Neural cell (in vitro differentiated cells): ENCODE data around the gene SMARCA4. TPM values are rescaled to one million over a fixed set of nuclear protein-coding genes. Genes with fewer than 3 reads are reported as not detected.

Experiments used
- H2AFZ ChIP-seq: fragments of 200-600, 300-800 bp; sonication (generic), shearing (Covaris generic); 2 replicates; pipeline ENCODE4 v1.6.0; 2014; ENCODE audit warnings: low read depth, mild to moderate bottlenecking, antibody characterized with exemption, low read length, moderate library complexity
- H3F3A ChIP-seq: fragments of 200-600 bp; shearing (Covaris generic); 2 replicates; pipeline ENCODE4 v1.6.1; 2016; ENCODE audit warnings: mild to moderate bottlenecking, moderate library complexity, mixed read lengths, antibody characterized with exemption, low read length; ENCODE audit not compliant: insufficient read depth, poor library complexity, severe bottlenecking
- H3K27ac ChIP-seq: fragments of 200-600, 300-800 bp; sonication (generic), shearing (Covaris generic); 2 replicates; pipeline ENCODE4 v1.5.1; 2014; ENCODE audit warnings: mild to moderate bottlenecking, low read length, moderate library complexity
- H3K27me3 ChIP-seq: fragments of 300-800, 200-600 bp; sonication (generic), shearing (Covaris generic); 2 replicates; pipeline ENCODE4 v1.6.0; 2014; ENCODE audit warnings: mild to moderate bottlenecking, low read depth, low read length, moderate library complexity; ENCODE audit not compliant: insufficient read depth
- H3K36me3 ChIP-seq: fragments of 300-800, 200-600 bp; sonication (generic), shearing (Covaris generic); 2 replicates; pipeline ENCODE4 v1.5.1; 2014; ENCODE audit warnings: mild to moderate bottlenecking, antibody characterized with exemption, low read length, moderate library complexity; ENCODE audit not compliant: insufficient read depth
- H3K4me2 ChIP-seq: fragments of 300-800, 200-600 bp; sonication (generic), shearing (Covaris generic); 2 replicates; pipeline ENCODE4 v1.6.0; 2014; ENCODE audit warnings: mild to moderate bottlenecking, low read length
- H3K4me3 ChIP-seq: fragments of 300-800, 200-600 bp; sonication (generic), shearing (Covaris generic); 2 replicates; pipeline ENCODE4 v1.5.1; 2014; ENCODE audit warnings: mild to moderate bottlenecking, low read length, moderate library complexity
- H3K79me2 ChIP-seq: fragments of 200-600 bp; shearing (Covaris generic); replicated peaks from 2 replicates; pipeline ENCODE4 v1.6.0; 2014; ENCODE audit warnings: mild to moderate bottlenecking, low read length, moderate library complexity; ENCODE audit not compliant: insufficient read depth
- H3K9ac ChIP-seq: fragments of 300-800, 200-600 bp; sonication (generic), shearing (Covaris generic); 2 replicates; pipeline ENCODE4 v1.6.1; 2016; ENCODE audit warnings: mild to moderate bottlenecking, low read length, mixed read lengths
- H3K9me2 ChIP-seq: fragments of 200-600 bp; shearing (Covaris generic); 2 replicates; pipeline ENCODE4 v1.6.1; 2016; ENCODE audit warnings: mild to moderate bottlenecking, low read length, mixed read lengths; ENCODE audit not compliant: insufficient read depth
- H3K9me3 ChIP-seq: fragments of 200-600, 300-800 bp; sonication (generic), shearing (Covaris generic); 2 replicates; pipeline ENCODE4 v1.6.1; 2016; ENCODE audit warnings: mild to moderate bottlenecking, mixed run types, low read length, moderate library complexity, mixed read lengths
- H4K20me1 ChIP-seq: fragments of 200-600 bp; shearing (Covaris generic); 2 replicates; pipeline ENCODE4 v1.6.1; 2016; ENCODE audit warnings: mild to moderate bottlenecking, mixed run types; ENCODE audit not compliant: insufficient read depth
- EP300 ChIP-seq: fragments of 450-650 bp; conservative IDR thresholded peaks from 2 replicates; pipeline ENCODE4 v1.6.1; 2014; ENCODE audit warnings: antibody characterized with exemption, mild to moderate bottlenecking, moderate library complexity; ENCODE audit not compliant: poor library complexity, severe bottlenecking
- EZH2 ChIP-seq: fragments of 200-600, 300-800 bp; shearing (Covaris generic), sonication (generic); IDR thresholded peaks from 2 replicates; pipeline ENCODE4 v1.6.1; 2014; ENCODE audit warnings: antibody characterized with exemption, low read length, borderline replicate concordance, mild to moderate bottlenecking; ENCODE audit not compliant: insufficient read depth, poor library complexity, severe bottlenecking
- MXI1 ChIP-seq: fragments of 450-650 bp; conservative IDR thresholded peaks from 2 replicates; pipeline ENCODE4 v1.6.1; 2014; ENCODE audit warnings: antibody characterized with exemption, mild to moderate bottlenecking; ENCODE audit not compliant: poor library complexity, severe bottlenecking
- POLR2AphosphoS5 ChIP-seq: IDR thresholded peaks from 2 replicates; pipeline ENCODE4 v1.6.1; 2012
- RAD21 ChIP-seq: fragments of 450-650 bp; conservative IDR thresholded peaks from 2 replicates; pipeline ENCODE4 v1.6.1; 2014; ENCODE audit warnings: antibody characterized with exemption, mild to moderate bottlenecking, moderate library complexity
- SMC3 ChIP-seq: fragments of 450-650 bp; conservative IDR thresholded peaks from 2 replicates; pipeline ENCODE4 v1.6.1; 2014; ENCODE audit warnings: antibody characterized with exemption, mild to moderate bottlenecking, moderate library complexity; ENCODE audit not compliant: poor library complexity
- TAF1 ChIP-seq: IDR thresholded peaks from 2 replicates; pipeline ENCODE4 v1.6.1; 2012; ENCODE audit warnings: low read depth
- polyA plus RNA-seq: library from polyadenylated mRNA; depleted of rRNA; stranded (reverse); fragments of >200 nt; gene quantifications from 2 replicates; pipeline ENCODE4 v1.2.3, GENCODE V29; 2014
- TF ChIP-seq, protein P1 (sequence below): fragments of 450-650 bp; IDR thresholded peaks from 2 replicates; pipeline ENCODE4 v1.5.1; 2014; ENCODE audit warnings: antibody characterized with exemption, mild to moderate bottlenecking, moderate library complexity; ENCODE audit not compliant: poor library complexity, severe bottlenecking
- TF ChIP-seq, protein P2 (sequence below): IDR thresholded peaks from 2 replicates; pipeline ENCODE4 v1.6.1; 2012; ENCODE audit warnings: borderline replicate concordance

Gene SMARCA4
- polyA plus RNA-seq, 1 donor from 2014 or later, result 97.3 TPM

DNA sequence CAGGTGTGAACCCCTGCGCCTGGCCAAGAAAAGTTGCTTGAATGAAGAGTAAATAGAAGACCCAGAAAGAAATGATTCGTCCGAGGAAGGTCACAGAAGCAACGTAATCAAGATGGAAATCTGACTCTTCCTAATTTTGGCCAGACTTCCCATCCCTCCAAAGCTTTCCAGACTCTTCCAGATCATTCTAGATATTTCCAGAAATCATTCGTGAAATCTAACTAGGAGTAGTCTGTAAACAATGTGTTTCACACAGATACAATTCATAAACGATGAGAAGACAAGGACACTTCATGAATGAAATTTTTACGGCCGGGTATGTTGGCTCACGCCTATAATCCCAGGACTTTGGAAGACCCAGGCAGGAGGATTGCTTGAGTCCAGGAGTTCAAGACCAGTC is 119.2 kb downstream of the SMARCA4 start:
- H3K27me3 ChIP-seq, result no peaks in the 10 kb centered on the region
- no peak overlapping the region for H3K27ac ChIP-seq
- H3K9me3 ChIP-seq, result no peaks in the 10 kb centered on the region
- no peak overlapping the region for H3K4me2 ChIP-seq
- H3K9ac ChIP-seq, result no peak overlapping the region
- H4K20me1 ChIP-seq, result no peaks in the 10 kb centered on the region
- no peaks in the 10 kb centered on the region for H3F3A ChIP-seq
- H3K79me2 ChIP-seq, result no peaks in the 10 kb centered on the region
- TF ChIP-seq, protein P1, sequence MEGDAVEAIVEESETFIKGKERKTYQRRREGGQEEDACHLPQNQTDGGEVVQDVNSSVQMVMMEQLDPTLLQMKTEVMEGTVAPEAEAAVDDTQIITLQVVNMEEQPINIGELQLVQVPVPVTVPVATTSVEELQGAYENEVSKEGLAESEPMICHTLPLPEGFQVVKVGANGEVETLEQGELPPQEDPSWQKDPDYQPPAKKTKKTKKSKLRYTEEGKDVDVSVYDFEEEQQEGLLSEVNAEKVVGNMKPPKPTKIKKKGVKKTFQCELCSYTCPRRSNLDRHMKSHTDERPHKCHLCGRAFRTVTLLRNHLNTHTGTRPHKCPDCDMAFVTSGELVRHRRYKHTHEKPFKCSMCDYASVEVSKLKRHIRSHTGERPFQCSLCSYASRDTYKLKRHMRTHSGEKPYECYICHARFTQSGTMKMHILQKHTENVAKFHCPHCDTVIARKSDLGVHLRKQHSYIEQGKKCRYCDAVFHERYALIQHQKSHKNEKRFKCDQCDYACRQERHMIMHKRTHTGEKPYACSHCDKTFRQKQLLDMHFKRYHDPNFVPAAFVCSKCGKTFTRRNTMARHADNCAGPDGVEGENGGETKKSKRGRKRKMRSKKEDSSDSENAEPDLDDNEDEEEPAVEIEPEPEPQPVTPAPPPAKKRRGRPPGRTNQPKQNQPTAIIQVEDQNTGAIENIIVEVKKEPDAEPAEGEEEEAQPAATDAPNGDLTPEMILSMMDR, result no peak
- TF ChIP-seq, protein P2, sequence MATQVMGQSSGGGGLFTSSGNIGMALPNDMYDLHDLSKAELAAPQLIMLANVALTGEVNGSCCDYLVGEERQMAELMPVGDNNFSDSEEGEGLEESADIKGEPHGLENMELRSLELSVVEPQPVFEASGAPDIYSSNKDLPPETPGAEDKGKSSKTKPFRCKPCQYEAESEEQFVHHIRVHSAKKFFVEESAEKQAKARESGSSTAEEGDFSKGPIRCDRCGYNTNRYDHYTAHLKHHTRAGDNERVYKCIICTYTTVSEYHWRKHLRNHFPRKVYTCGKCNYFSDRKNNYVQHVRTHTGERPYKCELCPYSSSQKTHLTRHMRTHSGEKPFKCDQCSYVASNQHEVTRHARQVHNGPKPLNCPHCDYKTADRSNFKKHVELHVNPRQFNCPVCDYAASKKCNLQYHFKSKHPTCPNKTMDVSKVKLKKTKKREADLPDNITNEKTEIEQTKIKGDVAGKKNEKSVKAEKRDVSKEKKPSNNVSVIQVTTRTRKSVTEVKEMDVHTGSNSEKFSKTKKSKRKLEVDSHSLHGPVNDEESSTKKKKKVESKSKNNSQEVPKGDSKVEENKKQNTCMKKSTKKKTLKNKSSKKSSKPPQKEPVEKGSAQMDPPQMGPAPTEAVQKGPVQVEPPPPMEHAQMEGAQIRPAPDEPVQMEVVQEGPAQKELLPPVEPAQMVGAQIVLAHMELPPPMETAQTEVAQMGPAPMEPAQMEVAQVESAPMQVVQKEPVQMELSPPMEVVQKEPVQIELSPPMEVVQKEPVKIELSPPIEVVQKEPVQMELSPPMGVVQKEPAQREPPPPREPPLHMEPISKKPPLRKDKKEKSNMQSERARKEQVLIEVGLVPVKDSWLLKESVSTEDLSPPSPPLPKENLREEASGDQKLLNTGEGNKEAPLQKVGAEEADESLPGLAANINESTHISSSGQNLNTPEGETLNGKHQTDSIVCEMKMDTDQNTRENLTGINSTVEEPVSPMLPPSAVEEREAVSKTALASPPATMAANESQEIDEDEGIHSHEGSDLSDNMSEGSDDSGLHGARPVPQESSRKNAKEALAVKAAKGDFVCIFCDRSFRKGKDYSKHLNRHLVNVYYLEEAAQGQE, result no peak
- TF ChIP-seq EZH2 (no peak), POLR2AphosphoS5 (no peak), MXI1 (no peak)
- no peak overlapping the region for H3K4me3 ChIP-seq
- H2AFZ ChIP-seq, result no peak overlapping the region
- no peaks in the 10 kb centered on the region for H3K36me3 ChIP-seq
- H3K9me2 ChIP-seq, result no peaks in the 10 kb centered on the region

DNA sequence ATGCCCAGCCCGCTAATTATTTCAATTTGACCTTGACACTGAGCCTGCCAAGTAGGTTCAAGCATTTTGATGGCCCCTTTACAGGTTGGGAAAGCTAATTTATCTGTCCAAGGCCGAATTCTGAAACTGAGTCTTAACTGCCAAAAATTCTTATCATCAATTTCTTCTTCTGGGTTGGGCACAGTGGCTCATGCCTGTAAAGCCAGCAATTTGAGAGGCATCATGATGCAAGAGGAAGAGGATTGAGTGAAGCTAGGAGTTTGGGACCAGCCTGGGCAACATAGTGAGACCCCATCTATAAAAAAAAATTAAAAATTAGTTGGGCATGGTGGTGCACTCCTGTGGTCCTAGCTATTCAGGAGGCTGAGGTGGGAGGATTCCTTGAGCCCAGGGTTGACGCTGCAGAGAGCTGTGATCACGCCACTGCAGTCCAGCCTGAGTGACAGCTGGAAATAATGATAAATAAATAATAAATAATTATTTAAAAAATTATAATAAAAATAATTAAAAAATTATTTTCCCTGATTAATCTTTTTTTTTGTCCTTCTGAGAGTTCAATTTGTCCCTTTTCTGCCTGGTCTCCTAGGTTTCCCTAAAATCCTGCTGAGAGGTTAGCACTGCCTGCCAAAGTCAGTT is 127.2 kb downstream of the SMARCA4 start:
- Histone ChIP-seq H2AFZ (no peak overlapping the region), H3K4me3 (no peak overlapping the region), H3K27ac (peak overlapping the region; percentile 96), H3K9ac (peak overlapping the region; percentile 94), H3K36me3 (no peaks in the 10 kb centered on the region), H3K9me2 (no peaks in the 10 kb centered on the region), H3K4me2 (peak overlapping the region; percentile 26), H3K9me3 (no peaks in the 10 kb centered on the region), H4K20me1 (no peaks in the 10 kb centered on the region), H3K27me3 (no peaks in the 10 kb centered on the region), H3F3A (peaks cover 7% of the 10 kb centered on the region), H3K79me2 (peaks cover 23% of the 10 kb centered on the region)
- TF ChIP-seq SMC3 (no peak), EZH2 (no peak), MXI1 (no peak), RAD21 (no peak), EP300 (no peak), TAF1 (no peak)
- TF ChIP-seq, protein P1, result no peak
